Ramos (cell line): ENCODE data around the gene INTS3.
"Not testable (repeated sequence)": the region's sequence is repeated elsewhere in the genome, so short reads cannot be mapped to it uniquely, and the experiment has no call there.

ENCODE experiments used
- in situ Hi-C: fragments of 300-500 bp; cut with MboI; formaldehyde crosslinking; loops from one replicate; pipeline ENCODE4 v1.14.3; 2022; ENCODE audit warnings: low sequenced_read_pairs; ENCODE audit not compliant: unreplicated experiment

INTS3 gene

DNA sequence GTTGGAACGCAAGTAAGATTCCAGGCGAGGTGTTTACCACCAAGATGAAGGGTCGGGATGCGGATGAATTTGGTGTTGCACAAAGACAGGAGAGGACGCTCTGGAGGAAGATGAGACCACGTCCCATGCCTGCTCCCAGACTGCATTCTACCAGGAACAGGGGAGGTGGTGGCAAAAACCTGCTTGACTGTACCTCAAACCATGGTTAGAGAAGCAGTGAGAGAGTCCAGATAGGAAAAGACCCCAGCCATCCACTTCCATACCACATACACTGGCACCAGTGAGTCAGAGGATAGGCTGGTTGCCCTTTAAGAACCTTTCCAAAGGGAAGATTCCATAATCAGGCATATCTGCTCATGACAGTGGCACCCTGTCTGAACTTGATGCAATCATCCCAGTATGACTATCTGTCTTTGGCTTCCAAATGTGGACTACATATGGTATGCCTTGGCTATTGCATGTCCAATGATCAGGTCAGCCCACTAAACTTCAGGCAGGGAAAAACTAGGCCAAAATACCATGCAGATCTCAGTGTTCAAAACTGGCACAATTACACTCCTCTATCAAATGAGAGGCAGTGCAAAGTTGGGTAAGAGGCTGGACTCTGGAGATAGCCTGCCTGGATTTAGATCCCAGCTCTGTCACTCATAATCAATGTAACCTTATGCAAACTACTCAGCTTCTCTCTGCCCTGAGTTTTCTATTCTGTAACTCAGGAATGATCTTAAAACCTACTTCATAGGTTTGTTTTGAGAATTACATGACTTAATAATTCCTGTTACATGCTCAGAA, 28.7 kb upstream of the INTS3 start:
- in situ Hi-C loops: no loop called here

DNA sequence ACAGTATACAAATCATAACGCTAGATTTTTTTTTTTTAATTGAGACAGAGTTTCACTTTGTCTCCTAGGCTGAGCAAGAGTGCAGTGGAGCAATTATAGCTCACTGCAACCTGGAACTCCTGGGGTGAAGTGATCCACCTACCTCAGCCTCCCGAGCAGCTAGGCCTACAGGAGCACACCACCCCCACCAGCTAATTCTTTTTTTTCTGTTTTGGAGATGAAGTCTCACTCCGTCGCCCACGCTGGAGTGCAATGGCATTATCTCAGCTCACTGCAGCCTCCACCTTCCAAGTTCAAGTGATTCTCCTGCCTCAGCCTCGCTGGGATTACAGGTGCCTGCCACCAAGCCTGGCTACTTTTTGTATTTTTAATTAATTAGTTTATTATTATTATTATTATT, 28.1 kb upstream of the INTS3 start:
- in situ Hi-C loops: no loop called here

DNA sequence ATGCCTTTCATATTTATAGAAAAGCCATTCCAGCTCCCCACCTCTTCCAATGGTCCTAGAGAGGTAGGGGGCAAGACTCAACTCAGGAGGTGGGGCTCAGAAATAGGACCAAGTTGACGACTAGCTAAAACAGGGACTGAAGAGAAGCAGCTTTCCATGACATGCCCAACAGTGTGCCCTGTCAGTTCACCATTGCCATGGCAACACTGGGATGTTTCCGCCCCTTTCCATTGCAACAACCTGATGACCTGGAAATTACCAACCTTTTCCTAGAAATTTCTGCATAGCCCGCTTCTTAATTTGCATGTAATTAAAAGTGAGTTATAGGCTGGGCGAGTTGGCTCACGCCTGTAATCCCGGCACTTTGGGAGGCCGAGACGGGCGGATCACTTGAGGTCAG, 22.4 kb upstream of the INTS3 start:
- in situ Hi-C loops: no loop called here

- in situ Hi-C loops: no loop called here
Measured at GRCh38 chr1:153711026-153711425, 16.8 kb upstream of the INTS3 start.

GRCh38 chr1:153716211-153716610, 11.6 kb upstream of the INTS3 start:
- in situ Hi-C loops: not testable (repeated sequence)

DNA sequence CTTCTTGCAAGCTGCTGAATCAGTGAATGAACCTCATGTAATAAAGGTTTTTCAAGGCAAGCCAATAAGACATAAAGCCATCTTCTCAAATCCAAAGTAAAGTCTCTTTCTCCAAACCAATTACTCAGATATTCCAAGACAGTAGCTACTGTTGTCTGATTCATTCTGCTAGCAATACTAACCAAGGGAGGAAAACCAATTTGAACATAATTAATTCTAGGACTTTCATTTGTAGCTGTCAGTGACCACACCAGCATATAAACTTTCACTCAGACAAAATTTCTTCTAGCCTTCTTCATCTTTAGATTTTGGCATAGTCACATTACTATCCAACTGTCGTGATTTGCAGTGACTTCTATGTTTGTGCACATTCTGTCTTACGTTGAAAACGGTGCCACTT, 10.5 kb upstream of the INTS3 start:
- in situ Hi-C loops: no loop called here

DNA sequence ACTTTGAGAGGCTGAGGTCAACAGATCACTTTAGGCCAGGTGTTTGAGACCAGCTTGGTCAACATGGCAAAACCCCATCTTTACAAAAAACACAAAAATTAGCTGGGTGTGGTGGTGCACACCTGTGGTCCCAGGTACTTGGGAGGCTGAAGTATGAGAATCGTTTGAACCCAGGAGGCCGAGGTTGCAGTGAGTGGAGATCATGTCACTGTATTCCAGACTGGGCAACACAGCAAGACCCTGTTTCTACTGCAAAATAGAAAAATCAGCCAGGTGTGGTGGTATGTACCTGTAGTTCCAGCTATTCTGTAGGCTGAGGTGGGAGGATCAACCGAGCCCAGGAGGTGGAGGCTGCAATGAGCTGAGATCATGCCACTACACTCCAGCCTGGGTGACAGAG, 4.2 kb upstream of the INTS3 start:
- in situ Hi-C loops: no loop called here

DNA sequence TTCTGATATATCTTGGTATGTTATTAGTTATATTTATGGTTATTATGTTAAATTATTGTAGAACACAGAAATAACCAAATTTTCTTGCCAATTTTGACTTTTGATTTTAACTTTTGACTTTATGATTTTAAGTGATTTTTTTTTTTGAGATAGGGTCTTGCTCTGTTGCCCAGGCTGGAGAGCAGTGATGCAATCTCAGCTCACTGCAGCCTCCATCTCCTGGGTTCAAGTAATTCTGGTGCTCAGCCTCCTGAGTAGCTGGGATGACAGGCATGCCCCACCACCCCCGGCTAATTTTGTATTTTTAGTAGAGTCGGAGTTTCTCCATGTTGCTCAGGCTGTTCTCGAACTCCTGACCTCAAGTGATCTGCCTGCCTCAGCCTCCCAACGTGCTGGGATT, 3.2 kb upstream of the INTS3 start:
- in situ Hi-C loops: not testable (repeated sequence)

GRCh38 chr1:153728305-153729066, 636 bp downstream of the INTS3 start:
- in situ Hi-C loops: no loop called here

DNA sequence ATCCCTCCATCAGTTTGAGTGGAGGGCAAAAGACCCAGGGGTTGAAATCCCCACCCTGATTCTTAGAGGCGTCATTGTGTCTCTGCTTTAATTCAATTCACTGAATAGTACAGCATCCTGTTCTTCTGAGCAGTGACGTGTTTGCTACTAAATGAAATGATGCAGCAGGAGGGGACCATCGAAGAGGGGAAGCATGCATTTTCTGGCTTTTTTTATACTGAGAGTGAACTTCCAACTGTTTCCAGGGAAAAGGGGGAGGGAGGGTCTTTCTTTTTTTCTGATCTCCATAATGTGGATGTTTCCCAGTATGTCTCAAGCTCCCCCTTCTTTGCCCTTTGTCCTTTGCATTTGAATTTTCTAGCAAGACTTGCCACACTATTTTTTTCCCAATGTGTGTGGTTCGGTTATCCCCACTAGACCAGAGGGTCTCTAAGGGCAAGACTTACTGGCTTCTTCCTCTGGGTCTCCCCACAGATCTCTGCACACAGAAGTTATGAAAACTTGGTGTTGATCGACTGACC, 2.7 kb downstream of the INTS3 start:
- in situ Hi-C loops: no loop called here

GRCh38 chr1:153733970-153734369, 6.1 kb downstream of the INTS3 start:
- in situ Hi-C loops: no loop called here

- in situ Hi-C loops: no loop called here
Measured at GRCh38 chr1:153734396-153735089, 6.7 kb downstream of the INTS3 start.

DNA sequence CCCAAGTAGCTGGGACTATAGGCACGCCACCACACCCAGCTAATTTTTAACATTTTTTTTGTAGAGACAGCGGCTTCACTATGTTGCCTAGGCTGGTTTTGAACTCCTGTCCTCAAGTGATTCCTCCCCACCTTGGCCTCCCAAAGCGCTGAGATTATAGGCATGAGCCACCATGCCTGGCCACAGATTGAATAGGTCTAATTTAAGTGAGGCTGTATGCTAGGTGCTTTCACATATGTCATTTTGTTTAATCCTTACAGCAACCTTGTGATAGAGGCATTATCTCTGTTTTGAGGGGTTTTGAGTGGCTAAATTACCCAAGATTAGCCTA, 7.2 kb downstream of the INTS3 start:
- in situ Hi-C loops: no loop called here

DNA sequence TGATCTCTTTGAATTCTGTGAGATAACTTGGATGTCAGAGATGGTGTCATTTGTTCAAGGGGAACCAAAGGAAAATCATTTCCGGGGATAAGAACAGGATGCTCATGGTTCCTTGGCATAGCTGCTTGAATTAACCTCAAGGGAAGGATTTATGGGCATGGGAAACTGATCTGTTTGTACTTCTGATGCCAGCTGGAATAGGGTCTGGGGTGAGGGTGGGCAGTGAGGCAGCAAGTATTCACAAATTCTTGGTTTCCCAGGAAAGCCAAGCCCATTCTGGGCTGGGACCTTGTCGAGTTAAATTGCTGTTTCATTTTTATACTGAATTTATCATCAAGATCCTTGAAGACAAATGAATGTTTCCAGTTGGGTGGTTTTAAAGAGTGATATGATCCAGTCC, 14.1 kb downstream of the INTS3 start:
- in situ Hi-C loops: loop anchor here (5.0 kb wide), 1 partner anchor 55 kb away; no protein-coding TSS in a partner anchor

DNA sequence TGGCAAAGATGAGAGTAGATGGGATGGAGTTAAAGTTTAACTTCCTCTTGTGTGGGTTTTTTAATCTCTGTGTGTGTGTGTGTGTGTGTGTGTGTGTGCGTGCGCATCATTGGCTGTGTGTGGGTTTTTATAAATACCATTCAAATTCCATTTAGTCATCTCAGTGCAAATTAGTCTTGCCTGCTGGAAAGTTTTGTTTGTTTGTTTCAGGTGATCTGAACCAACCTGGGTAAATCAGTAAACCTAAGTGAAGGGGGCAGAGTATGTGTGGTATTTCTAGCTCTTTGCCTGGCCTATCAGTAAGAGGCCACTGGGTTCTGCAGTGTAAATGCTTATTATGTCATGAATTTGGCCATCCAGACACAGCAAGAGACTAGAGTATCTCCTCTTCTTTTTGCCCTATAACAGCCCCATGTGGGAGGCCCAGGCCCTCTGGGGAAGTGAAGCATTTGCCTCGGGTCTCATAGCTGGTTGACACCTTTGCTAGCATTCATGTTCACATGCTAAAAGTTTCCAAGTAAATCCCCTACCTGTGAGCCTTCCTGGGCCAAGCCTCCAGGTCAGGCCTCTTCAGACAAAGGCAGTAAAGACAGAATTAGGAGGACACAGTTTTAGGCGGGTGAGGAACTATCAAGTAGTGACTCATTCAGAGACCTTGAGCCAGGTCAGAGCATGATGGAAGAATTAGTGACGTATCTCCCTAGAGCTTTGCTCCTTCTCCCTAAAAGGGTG, 14.7 kb downstream of the INTS3 start:
- in situ Hi-C loops: loop anchor here (5.0 kb wide), 1 partner anchor 55 kb away; no protein-coding TSS in a partner anchor

- in situ Hi-C loops: no loop called here
Measured at GRCh38 chr1:153745417-153745816, 17.6 kb downstream of the INTS3 start.

DNA sequence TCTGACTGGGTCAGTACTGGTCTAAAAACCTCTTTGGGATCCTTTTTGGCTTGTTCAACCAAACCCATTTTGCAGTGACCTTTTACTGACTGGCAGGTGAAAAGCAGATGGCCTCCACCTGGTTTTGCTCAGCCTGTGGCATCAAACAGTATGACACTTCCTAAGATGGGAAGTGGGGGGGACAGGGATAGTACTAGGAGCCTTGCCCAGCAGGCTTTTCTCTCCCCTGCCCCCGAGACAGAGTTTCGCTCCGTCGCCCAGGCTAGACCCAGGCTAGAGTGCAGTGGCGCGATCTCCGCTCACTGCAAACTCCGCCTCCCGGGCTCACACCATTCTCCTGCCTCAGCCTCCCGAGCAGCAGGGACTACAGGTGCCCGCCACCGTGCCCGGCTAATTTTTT, 18.3 kb downstream of the INTS3 start:
- in situ Hi-C loops: no loop called here

DNA sequence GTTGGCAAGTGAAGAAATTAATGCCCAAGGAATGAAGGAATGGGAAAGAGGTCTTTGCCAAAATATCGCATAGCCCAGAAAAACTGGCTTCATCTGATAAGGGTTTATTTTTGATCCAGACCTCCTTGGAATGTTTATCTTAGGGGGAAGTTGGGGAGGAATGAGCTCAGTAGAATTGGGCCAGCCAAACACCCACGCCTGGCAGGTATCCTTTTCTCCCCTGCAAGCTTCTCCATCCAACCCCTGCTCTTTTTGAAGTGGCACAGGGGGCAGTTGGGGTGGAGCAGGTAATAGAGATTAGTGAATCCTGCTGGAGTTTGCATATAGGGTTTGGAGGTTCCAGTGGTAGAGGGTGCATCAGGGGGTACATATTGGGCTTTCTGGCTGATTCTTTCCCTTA, 21.1 kb downstream of the INTS3 start:
- in situ Hi-C loops: no loop called here

DNA sequence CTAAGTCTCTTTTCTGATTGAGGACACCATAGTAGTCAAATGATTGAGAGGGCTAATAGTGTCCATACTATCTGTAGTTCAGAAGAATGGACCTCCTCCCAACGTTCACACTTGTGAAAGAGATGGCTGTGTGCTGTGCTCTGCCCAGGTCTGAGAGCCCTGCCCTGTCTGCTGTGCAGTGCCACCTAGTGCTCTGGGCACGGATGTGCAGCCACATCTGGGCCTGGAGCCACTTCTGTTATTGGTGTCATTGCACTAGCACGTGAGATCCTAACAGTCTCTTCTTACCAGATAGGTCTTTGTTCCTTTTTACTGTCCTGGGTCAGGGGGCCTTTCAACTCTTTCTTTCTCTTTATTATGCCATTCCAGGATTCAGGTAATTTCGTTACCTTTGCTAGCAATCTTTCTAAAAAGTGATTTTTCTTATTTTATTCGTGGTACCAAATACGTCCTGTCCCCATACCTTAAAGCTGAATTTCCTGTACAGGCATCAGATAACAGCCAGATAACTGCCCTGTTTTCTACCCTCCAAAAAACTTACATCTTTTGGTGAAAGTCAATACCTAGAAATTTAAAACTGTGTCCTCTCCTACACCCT, 21.7 kb downstream of the INTS3 start:
- in situ Hi-C loops: no loop called here
